ENCODE measurements around the gene LHFPL4.

The LHFPL4 gene

DNA sequence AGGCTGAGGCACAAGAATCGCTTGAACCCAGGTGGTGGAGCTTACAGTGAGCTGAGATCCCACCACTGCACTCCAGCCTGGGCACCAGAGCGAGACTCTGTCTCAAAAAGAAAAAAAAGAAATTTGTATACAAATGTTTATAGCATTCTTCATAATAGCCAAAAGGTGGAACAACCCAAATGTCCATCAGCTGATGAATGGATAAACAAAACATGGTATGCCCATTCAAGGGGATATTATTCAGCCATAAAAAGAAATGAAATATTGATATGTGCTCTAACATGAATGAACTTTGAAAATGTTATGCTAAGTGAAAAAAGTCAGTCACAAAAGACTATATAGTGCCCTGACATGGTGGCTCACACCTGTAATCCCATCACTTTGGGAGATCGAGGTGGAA is 11.4 kb downstream of the LHFPL4 start:
- Histone ChIP-seq H3K36me3 (ENCODE audit: control insufficient read depth in 2 of 2, insufficient read depth in 2 of 2, low read length in 2 of 2) (no peaks in the 10 kb centered on the region), H3K9ac (ENCODE audit: low read length in 2 of 2) (no peak overlapping the region), H3K4me3 (ENCODE audit: low read length in 2 of 2) (no peak overlapping the region), H3K27me3 (ENCODE audit: control insufficient read depth in 1 of 2, insufficient read depth in 2 of 2, low read length in 2 of 2) (peaks cover 0 to 2% of the 10 kb centered on the region in 2 donors), H3K4me1 (ENCODE audit: control insufficient read depth, insufficient read depth, low read length) (no peaks in the 10 kb centered on the region), H3K9me3 (ENCODE audit: control insufficient read depth in 2 of 2, low read length in 2 of 2) (no peaks in the 10 kb centered on the region), H3K27ac (ENCODE audit: low read length) (no peak overlapping the region)

GRCh38 chr3:9536212-9536611 is 17.4 kb downstream of the LHFPL4 start:
- Histone ChIP-seq H3K4me1 (ENCODE audit: control insufficient read depth, insufficient read depth, low read length) (no peaks in the 10 kb centered on the region), H3K36me3 (ENCODE audit: control insufficient read depth in 2 of 2, insufficient read depth in 2 of 2, low read length in 2 of 2) (no peaks in the 10 kb centered on the region), H3K9me3 (ENCODE audit: control insufficient read depth in 2 of 2, low read length in 2 of 2) (no peaks in the 10 kb centered on the region), H3K4me3 (ENCODE audit: low read length in 2 of 2) (no peak overlapping the region), H3K9ac (ENCODE audit: low read length in 2 of 2) (no peak overlapping the region), H3K27ac (ENCODE audit: low read length) (no peak overlapping the region), H3K27me3 (ENCODE audit: control insufficient read depth in 1 of 2, insufficient read depth in 2 of 2, low read length in 2 of 2) (no peaks in the 10 kb centered on the region)

- no peaks in the 10 kb centered on the region for H3K27me3 ChIP-seq (ENCODE audit: control insufficient read depth in 1 of 2, insufficient read depth in 2 of 2, low read length in 2 of 2)
These were observed 19.2 kb downstream of the LHFPL4 start for GRCh38 chr3:9534429-9534828.

DNA sequence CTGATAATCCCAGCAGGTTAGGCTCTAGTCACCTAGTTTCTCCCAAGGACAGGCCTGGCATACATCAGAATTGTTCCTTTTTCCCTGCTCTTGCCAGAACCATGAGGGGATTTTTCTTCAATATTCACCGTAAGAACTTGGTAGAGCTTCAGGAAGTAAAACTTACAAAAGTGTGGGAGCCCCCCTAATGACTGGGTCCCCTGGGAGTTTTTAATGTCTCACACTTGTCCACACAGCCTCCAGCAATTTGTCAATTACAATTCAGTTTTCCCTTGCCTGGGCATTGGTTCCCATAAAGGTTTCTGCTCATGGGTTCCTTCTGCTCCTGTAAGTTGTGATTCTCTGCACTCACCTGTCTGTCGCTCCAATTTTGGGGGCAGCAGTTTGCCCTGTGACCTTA is 28.5 kb downstream of the LHFPL4 start:
- H3K4me1 ChIP-seq (ENCODE audit: control insufficient read depth, insufficient read depth, low read length): no peaks in the 10 kb centered on the region
- no peak overlapping the region for H3K27ac ChIP-seq (ENCODE audit: low read length)
- H3K9ac ChIP-seq (ENCODE audit: low read length in 2 of 2): no peak overlapping the region
- no peaks in the 10 kb centered on the region for H3K27me3 ChIP-seq (ENCODE audit: control insufficient read depth in 1 of 2, insufficient read depth in 2 of 2, low read length in 2 of 2)
- no peaks in the 10 kb centered on the region for H3K36me3 ChIP-seq (ENCODE audit: control insufficient read depth in 2 of 2, insufficient read depth in 2 of 2, low read length in 2 of 2)
- H3K4me3 ChIP-seq (ENCODE audit: low read length in 2 of 2): no peak overlapping the region
- H3K9me3 ChIP-seq (ENCODE audit: control insufficient read depth in 2 of 2, low read length in 2 of 2): peaks cover 4 to 6% of the 10 kb centered on the region in 2 donors

More at GRCh38 chr3:9534429-9534828, 19.2 kb downstream of the LHFPL4 start:
- no peak overlapping the region for H3K27ac ChIP-seq (ENCODE audit: low read length)
- H3K36me3 ChIP-seq (ENCODE audit: control insufficient read depth in 2 of 2, insufficient read depth in 2 of 2, low read length in 2 of 2): no peaks in the 10 kb centered on the region
- H3K9me3 ChIP-seq (ENCODE audit: control insufficient read depth in 2 of 2, low read length in 2 of 2): no peaks in the 10 kb centered on the region
- no peak overlapping the region for H3K4me3 ChIP-seq (ENCODE audit: low read length in 2 of 2)
- no peak overlapping the region for H3K9ac ChIP-seq (ENCODE audit: low read length in 2 of 2)
- H3K4me1 ChIP-seq (ENCODE audit: control insufficient read depth, insufficient read depth, low read length): no peaks in the 10 kb centered on the region

DNA sequence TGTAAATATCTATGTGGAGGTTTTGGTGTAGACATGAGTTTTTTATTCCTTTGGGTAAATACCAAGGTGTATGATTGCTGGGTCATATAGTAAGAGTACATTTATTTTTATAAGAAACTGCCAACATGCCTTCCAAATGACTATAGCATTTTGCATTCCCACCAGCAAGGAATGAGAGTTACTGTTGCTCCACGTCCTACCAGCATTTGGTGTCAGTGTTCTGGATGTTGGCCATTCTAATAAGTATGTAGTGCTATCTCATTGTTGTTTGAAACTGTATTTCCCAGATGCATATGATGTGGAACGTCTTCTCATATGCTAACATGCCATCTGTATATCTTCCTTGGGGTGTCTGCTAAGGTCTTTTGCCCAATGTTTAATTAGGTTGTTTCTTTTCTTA is 38.7 kb downstream of the LHFPL4 start:
- H3K4me3 ChIP-seq (ENCODE audit: low read length in 2 of 2): no peak overlapping the region
- no peak overlapping the region for H3K27ac ChIP-seq (ENCODE audit: low read length)
- H3K27me3 ChIP-seq (ENCODE audit: control insufficient read depth in 1 of 2, insufficient read depth in 2 of 2, low read length in 2 of 2): peaks cover under 1 to 4% of the 10 kb centered on the region in 2 donors
- H3K36me3 ChIP-seq (ENCODE audit: control insufficient read depth in 2 of 2, insufficient read depth in 2 of 2, low read length in 2 of 2): no peaks in the 10 kb centered on the region
- H3K4me1 ChIP-seq (ENCODE audit: control insufficient read depth, insufficient read depth, low read length): no peaks in the 10 kb centered on the region
- no peak overlapping the region for H3K9ac ChIP-seq (ENCODE audit: low read length in 2 of 2)
- no peaks in the 10 kb centered on the region for H3K9me3 ChIP-seq (ENCODE audit: control insufficient read depth in 2 of 2, low read length in 2 of 2)

DNA sequence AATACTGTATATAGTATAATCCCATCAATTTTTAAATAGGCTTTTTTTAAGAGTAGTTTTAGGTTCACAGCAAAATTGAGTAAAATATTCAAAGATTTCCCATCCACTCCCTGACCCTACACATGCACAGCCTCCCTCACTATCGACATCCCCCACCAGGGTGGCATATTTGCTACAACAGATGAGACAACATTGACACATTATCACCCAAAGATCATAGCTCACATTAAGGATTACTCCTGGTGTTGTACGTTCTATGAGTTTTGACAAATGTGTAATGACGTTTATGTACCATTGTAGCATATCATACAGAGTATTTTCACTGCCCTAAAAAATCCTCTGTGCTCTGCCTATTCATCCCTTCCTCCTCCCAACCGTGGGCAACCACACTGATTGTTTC is 39.3 kb downstream of the LHFPL4 start:
- Histone ChIP-seq H3K4me3 (ENCODE audit: low read length in 2 of 2) (no peak overlapping the region), H3K4me1 (ENCODE audit: control insufficient read depth, insufficient read depth, low read length) (no peaks in the 10 kb centered on the region), H3K27ac (ENCODE audit: low read length) (no peak overlapping the region), H3K9me3 (ENCODE audit: control insufficient read depth in 2 of 2, low read length in 2 of 2) (no peaks in the 10 kb centered on the region), H3K9ac (ENCODE audit: low read length in 2 of 2) (no peak overlapping the region), H3K27me3 (ENCODE audit: control insufficient read depth in 1 of 2, insufficient read depth in 2 of 2, low read length in 2 of 2) (peaks cover 7 to 10% of the 10 kb centered on the region in 2 donors), H3K36me3 (ENCODE audit: control insufficient read depth in 2 of 2, insufficient read depth in 2 of 2, low read length in 2 of 2) (no peaks in the 10 kb centered on the region)

DNA sequence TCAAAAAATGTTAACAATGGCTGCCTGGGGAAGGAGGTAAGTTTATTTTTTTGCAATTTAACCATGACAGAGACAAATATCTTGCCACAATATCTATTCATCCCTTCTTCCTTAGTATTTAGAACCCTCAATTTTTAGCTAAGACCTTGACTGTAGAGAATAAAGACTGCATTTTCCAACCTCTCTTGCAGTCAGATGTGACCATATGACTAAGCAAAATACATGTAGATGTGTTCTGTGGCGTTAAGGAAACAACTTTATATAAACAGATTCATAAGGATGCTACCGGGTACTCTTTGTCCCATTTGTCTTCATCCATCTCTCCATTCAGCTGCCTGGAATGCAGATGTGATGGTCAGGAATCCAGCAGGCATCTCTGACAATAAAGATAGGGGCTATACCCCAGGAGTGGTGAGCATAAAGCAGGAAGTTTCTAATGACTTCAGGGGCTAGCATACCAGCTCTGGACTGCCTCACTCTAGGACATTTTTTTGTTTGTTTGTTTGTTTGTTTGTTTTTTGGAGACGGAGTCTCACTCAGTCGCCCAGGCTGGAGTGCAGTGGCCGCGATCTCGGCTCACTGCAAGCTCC is 41.1 kb downstream of the LHFPL4 start:
- H3K27ac ChIP-seq (ENCODE audit: low read length): no peak overlapping the region
- no peaks in the 10 kb centered on the region for H3K9me3 ChIP-seq (ENCODE audit: control insufficient read depth in 2 of 2, low read length in 2 of 2)
- H3K4me3 ChIP-seq (ENCODE audit: low read length in 2 of 2): no peak overlapping the region
- H3K27me3 ChIP-seq (ENCODE audit: control insufficient read depth in 1 of 2, insufficient read depth in 2 of 2, low read length in 2 of 2): peaks cover 14 to 18% of the 10 kb centered on the region in 2 donors
- H3K36me3 ChIP-seq (ENCODE audit: control insufficient read depth in 2 of 2, insufficient read depth in 2 of 2, low read length in 2 of 2): no peaks in the 10 kb centered on the region
- no peaks in the 10 kb centered on the region for H3K4me1 ChIP-seq (ENCODE audit: control insufficient read depth, insufficient read depth, low read length)
- no peak overlapping the region for H3K9ac ChIP-seq (ENCODE audit: low read length in 2 of 2)

DNA sequence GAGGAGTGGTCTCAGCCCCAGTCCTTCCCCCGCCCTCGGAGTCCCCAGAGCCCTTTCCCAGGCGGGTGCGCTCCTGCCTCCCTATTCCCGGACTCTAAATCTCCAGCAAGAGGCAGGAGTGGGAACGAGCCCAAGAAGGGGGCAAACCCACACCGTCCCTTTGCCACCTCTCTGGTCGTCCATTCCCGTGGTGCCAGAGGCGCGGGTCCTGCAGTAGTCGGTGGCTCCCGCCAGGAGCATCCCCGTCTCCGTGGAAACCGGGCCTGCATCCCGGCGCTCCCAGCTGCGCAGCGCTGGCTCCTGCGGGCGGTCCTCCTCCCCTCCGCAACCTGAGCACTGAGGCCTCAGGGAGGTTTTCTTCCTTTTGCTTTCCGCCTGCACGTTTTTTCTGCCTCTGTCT is 44.8 kb downstream of the LHFPL4 start:
- no peak overlapping the region for H3K9ac ChIP-seq (ENCODE audit: low read length in 2 of 2)
- no peaks in the 10 kb centered on the region for H3K9me3 ChIP-seq (ENCODE audit: control insufficient read depth in 2 of 2, low read length in 2 of 2)
- no peaks in the 10 kb centered on the region for H3K4me1 ChIP-seq (ENCODE audit: control insufficient read depth, insufficient read depth, low read length)
- peaks cover 16 to 18% of the 10 kb centered on the region in 2 donors for H3K27me3 ChIP-seq (ENCODE audit: control insufficient read depth in 1 of 2, insufficient read depth in 2 of 2, low read length in 2 of 2)
- no peak overlapping the region for H3K27ac ChIP-seq (ENCODE audit: low read length)
- H3K4me3 ChIP-seq (ENCODE audit: low read length in 2 of 2): no peak overlapping the region
- no peaks in the 10 kb centered on the region for H3K36me3 ChIP-seq (ENCODE audit: control insufficient read depth in 2 of 2, insufficient read depth in 2 of 2, low read length in 2 of 2)

DNA sequence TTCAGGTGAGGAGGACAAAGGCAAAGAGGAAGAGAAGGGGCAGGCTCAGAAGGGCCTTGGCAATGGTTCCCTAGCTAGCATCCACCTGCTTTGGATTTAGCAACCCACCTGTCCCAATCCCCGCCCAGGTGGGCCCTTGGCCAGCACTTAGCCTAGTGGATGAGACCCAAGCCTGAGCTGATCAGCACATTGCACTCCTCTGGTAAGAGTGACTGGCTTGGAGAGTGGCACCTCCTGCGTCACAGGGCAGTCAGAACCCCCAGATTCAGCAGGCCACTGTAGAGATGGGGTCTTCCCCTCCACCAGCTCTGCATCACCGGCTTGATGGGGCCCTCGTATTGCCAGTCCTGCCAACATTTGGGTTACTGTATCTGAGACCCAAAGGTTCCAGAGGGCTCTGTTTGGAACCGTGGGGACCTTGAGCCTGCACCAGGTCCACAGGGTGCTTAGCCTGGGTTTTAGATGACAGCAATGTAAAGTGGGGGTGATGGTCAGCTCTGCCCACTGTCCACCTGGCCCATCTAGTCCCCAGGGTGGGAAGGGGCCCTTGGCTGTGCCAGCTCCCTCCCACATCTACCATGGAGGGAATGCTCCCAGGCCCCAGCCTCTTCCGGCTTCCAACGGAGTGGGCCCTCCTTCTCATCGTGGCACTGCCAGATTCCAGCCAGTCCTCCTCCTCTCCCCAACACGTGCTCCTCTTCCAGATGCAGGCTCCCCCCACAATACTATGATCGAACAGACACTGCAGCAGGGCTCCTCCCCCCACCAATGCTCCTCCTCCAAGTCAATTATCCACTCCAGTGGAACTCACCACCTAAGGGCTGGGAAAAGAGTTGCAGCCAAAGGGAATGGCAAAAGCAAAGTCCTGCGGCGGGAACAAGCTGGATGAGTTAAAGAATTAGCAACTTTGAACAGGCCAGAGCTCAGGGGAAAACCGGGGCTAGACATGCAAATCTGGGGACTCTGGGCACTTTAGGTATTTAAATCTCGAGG is 45.7 kb downstream of the LHFPL4 start:
- no peak overlapping the region for H3K9ac ChIP-seq (ENCODE audit: low read length in 2 of 2)
- H3K27me3 ChIP-seq (ENCODE audit: control insufficient read depth in 1 of 2, insufficient read depth in 2 of 2, low read length in 2 of 2): peaks cover 16 to 18% of the 10 kb centered on the region in 2 donors
- no peak overlapping the region for H3K27ac ChIP-seq (ENCODE audit: low read length)
- no peaks in the 10 kb centered on the region for H3K9me3 ChIP-seq (ENCODE audit: control insufficient read depth in 2 of 2, low read length in 2 of 2)
- no peaks in the 10 kb centered on the region for H3K4me1 ChIP-seq (ENCODE audit: control insufficient read depth, insufficient read depth, low read length)
- no peak overlapping the region for H3K4me3 ChIP-seq (ENCODE audit: low read length in 2 of 2)
- no peaks in the 10 kb centered on the region for H3K36me3 ChIP-seq (ENCODE audit: control insufficient read depth in 2 of 2, insufficient read depth in 2 of 2, low read length in 2 of 2)

- Histone ChIP-seq H3K36me3 (ENCODE audit: control insufficient read depth in 2 of 2, insufficient read depth in 2 of 2, low read length in 2 of 2) (no peaks in the 10 kb centered on the region), H3K4me1 (ENCODE audit: control insufficient read depth, insufficient read depth, low read length) (peaks cover 12% of the 10 kb centered on the region), H3K4me3 (ENCODE audit: low read length in 2 of 2) (no peak overlapping the region), H3K9me3 (ENCODE audit: control insufficient read depth in 2 of 2, low read length in 2 of 2) (no peaks in the 10 kb centered on the region), H3K9ac (ENCODE audit: low read length in 2 of 2) (no peak overlapping the region), H3K27ac (ENCODE audit: low read length) (no peak overlapping the region), H3K27me3 (ENCODE audit: control insufficient read depth in 1 of 2, insufficient read depth in 2 of 2, low read length in 2 of 2) (peaks cover 27 to 30% of the 10 kb centered on the region in 2 donors)
These were observed 50.3 kb downstream of the LHFPL4 start for GRCh38 chr3:9503283-9503682.

DNA sequence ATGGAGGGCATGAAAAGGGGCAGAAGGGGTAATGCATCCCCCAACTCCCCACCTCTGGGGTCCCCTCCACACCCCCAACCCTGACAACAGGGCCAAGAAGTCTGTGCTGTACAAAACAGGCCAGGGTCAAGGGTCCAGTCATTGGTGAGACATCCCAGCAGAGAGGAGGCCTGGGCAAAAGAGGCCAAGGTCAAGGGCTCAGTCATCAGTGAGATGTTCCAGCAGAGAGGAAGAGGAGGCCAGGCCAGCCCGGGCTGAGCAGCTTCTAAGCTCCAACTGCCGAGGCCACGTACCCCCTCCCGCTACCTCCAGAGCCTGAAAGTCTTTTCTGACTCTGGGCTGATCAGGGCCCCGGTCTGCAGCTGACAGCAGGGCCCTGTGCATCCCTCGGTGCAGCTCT is 52.4 kb downstream of the LHFPL4 start:
- H3K27me3 ChIP-seq (ENCODE audit: control insufficient read depth in 1 of 2, insufficient read depth in 2 of 2, low read length in 2 of 2): peaks cover 25 to 28% of the 10 kb centered on the region in 2 donors
- H3K9me3 ChIP-seq (ENCODE audit: control insufficient read depth in 2 of 2, low read length in 2 of 2): no peaks in the 10 kb centered on the region
- peaks cover 12% of the 10 kb centered on the region for H3K4me1 ChIP-seq (ENCODE audit: control insufficient read depth, insufficient read depth, low read length)
- no peaks in the 10 kb centered on the region for H3K36me3 ChIP-seq (ENCODE audit: control insufficient read depth in 2 of 2, insufficient read depth in 2 of 2, low read length in 2 of 2)
- H3K9ac ChIP-seq (ENCODE audit: low read length in 2 of 2): no peak overlapping the region
- no peak overlapping the region for H3K4me3 ChIP-seq (ENCODE audit: low read length in 2 of 2)
- no peak overlapping the region for H3K27ac ChIP-seq (ENCODE audit: low read length)

Measured in stomach smooth muscle (tissue), 2 donors.